Fibroblast of skin of abdomen (primary cell): ENCODE results near the gene ENPP1. TPM values are rescaled to one million over a fixed set of nuclear protein-coding genes. Genes with fewer than 3 reads are reported as not detected.

Source experiments
- DNase-seq: peaks from one replicate; pipeline ENCODE4 v3.0.0-alpha.2; 2013
- polyA plus RNA-seq, 2 experiments: library from polyadenylated mRNA; unstranded; fragments of 120-200 nt; gene quantifications; one replicate each; pipeline ENCODE4 v1.2.1, GENCODE V29; 2013; ENCODE audit not compliant: insufficient read length in 2 of 2

Gene ENPP1
- 9.1 TPM for polyA plus RNA-seq (2013, experiment 1 of 2; ENCODE audit: insufficient read length)
- 9.1 TPM for polyA plus RNA-seq (2013, experiment 2 of 2; ENCODE audit: insufficient read length)

DNA sequence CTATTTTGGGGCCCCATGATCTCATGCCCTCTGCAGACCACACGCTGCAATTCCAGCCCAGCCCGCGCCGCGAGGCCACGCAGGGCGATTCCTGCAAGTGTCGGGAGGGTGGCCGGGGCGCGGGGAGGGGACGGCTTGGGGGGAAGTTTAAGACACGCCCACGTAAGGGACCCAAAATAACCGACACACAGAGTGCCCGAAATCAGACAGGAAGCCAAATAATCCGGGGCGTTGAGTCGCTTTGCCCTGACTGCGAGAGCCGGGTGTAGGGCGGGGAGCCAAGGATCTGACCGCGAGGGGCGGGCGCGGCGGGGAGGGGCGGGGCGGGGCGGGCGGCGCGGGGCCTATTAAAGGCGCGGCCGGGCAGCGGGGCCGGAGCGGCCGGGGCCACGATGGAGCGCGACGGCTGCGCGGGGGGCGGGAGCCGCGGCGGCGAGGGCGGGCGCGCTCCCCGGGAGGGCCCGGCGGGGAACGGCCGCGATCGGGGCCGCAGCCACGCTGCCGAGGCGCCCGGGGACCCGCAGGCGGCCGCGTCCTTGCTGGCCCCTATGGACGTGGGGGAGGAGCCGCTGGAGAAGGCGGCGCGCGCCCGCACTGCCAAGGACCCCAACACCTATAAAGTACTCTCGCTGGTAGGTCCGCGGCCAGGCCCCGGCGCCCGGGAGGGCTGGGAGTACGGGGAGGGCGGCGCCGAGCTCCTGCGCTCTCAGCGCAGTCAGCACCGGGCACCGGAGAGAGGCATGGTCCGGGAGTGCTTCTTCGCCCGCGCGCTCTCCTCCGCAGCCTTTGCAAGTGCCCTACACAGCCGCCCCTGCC lies at the start of gene ENPP1:
TSS of gene ENPP1 (plus strand) at position 377 of the 816 bp plus-strand sequence. CDS start at position 393, 16 bp downstream.
- peak; percentile 67 for DNase-seq

GRCh38 chr6:131758920-131759319 lies 48.9 kb upstream of the ENPP1 start:
- no peak for DNase-seq

- peak; percentile 75 for DNase-seq
Observed at GRCh38 chr6:131761060-131761761, 46.6 kb upstream of the ENPP1 start.

DNA sequence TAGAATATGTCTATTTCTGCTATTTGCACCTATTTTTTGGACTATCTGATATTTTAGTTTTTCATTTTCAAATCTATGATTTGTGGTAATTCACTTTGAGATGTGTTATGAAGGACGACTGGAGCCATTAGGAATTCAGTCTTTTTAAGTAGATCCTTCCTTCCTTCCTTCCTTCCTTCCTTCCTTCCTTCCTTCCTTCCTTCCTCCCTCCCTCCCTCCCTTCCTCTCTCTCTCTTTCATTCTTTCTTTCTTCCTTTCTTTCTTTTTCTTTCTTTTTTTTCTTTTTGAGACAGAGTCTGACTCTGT lies 46.1 kb upstream of the ENPP1 start:
- DNase-seq, result no peak

- peak; percentile 69 for DNase-seq
Observed at GRCh38 chr6:131762984-131763383, 44.8 kb upstream of the ENPP1 start.

- DNase-seq, result no peak
Observed at GRCh38 chr6:131763749-131764148, 44.1 kb upstream of the ENPP1 start.

DNA sequence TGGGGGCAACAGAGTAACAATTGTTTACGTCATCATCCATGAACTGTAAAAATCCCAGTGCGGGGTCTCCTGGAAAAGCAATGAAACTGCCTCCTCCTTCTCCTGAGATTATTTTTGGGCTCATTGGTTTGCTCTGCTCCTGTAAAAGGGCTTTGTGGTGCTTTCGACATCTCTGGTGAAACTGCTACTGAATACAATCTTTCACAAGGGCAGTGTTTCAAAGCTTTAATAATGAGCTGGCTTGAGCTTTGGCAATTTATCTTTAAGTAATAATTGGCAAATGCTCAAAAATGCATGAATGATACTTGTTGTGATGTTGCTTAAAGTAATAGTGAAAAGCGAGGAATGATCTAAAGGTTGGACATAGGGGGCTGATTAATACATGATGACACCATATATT lies 43.5 kb upstream of the ENPP1 start:
- peak; percentile 37 for DNase-seq

DNA sequence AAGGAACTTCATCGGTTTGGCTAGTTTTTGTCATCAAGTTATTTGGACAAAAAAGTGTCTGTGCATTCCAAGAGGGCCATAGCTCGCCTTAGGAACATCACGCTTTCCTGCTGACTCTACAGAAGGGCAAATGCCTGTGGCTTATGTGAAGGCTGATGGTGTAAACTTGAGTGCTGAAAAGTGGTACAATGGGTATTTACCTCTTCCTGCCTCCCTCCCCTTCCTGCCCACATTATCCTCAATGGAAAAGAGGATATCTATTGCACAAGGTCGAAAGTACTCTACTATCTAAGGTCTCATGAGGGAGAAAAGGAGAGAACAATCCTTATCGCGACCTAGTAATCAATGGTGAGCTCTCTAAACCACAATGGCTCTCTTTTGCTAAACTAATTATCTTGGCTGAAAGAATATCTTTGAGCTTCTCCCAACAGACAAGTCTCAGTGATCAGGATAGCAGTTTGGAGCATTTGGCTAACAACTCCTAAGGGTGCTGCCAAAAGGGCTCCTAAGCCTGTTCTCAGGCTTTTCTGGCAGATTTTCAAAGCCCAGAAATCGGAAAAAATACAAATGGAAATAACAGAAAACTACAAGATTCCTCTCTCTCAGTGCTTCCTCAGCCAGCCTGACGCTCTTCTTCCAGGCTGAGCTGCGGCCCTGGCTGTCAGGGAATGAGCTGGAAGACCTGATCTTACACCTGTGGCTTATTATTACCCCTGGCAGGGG lies 42.6 kb upstream of the ENPP1 start:
- peak; percentile 82 for DNase-seq

GRCh38 chr6:131765804-131766135 lies 42.0 kb upstream of the ENPP1 start:
- no peak for DNase-seq

GRCh38 chr6:131766631-131767030 lies 41.2 kb upstream of the ENPP1 start:
- no peak for DNase-seq

DNA sequence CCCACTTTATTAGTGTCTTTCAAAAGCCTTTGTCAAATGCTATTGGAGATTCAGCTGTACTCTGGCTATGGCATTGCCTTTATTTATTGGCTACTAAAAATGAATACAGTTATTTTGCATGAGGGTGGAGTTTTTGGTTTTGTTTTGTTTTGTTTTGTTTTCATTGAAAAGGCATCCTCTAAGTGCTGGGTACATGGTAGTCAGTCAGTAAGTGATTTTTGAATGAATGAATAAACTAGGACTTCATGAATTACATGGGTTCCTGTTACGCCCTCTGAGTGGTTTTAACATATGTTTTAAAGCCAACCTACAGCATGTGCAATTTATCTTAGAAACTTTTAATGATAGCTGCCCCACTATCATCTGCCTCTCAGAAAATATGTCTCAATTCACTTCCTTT lies 38.9 kb upstream of the ENPP1 start:
- DNase-seq, result no peak

DNA sequence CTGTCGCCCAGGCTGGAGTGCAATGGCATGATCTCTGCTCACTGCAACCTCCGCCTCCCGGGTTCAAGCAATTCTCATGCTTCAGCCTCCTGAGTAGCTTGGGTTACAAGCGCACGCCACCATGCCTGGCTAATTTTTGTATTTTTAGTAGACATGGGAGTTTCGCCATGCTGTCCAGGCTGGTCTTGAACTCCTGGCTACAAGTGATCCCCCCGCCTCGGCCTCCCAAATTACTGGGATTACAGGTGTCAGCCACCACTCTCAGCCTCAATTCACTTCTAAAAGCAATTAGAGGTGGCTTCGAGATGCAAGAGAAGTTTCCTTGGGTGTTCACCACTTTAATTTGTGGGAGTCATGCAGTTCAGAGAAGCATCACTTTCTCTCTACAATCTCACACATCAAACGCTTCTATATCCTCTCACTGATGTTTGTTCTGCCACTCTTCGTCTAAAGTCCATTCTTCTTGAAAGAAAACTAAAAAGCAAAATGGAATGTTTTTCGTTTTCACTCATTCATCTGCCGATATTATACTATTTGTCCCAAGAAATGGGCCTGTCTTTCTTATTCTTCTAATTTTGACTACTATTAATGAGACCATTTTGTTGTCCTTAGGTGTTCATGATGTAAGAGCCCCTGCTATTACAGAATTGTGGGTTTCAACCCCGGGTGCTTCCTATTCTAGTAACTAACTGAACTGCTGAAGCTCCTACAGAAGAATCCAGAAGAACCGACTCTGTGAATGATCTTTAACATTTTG lies 38.3 kb upstream of the ENPP1 start:
- no peak for DNase-seq

- DNase-seq, result no peak
Observed at GRCh38 chr6:131770776-131771175, 37.0 kb upstream of the ENPP1 start.

GRCh38 chr6:131773284-131773950 lies 34.4 kb upstream of the ENPP1 start:
- DNase-seq, result no peak

DNA sequence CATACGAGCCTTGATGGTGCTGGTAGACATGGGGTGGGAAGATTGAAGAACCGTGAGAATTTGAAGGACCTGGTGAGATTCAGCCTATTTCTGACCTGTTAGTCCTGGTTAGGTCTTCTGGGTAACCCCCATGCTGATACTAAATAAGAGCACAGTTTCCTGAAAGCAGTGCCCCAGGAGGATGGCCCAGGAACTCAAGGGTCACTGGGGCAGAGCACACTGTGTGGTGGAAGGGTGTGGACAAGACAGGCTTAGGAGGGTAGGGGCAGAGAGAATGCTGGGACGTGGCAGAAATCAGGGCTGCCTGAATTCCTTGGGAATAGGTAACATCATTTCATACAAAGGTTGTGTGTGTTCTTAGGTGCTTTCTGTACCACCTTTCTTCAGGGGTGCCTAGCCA lies 31.9 kb upstream of the ENPP1 start:
- no peak for DNase-seq

DNA sequence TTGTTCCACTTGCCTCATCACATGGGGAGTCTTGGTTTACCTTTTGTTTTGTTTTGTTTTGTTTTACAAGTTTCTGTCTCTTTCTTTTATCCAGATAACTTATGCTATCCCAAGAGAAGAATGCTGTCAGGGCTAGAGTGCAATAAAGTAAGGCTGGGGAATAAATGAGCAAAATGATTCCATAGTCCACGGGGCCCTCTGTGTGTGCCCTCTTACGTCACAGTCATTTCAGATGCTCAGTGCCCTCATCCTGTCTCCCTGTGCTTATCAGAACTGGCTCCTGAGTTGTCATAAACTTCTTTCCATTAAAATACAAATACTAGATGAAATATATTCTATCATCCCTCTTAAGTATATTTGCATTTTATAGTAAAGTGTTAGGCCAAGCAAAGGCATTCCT lies 30.8 kb upstream of the ENPP1 start:
- DNase-seq, result no peak

DNA sequence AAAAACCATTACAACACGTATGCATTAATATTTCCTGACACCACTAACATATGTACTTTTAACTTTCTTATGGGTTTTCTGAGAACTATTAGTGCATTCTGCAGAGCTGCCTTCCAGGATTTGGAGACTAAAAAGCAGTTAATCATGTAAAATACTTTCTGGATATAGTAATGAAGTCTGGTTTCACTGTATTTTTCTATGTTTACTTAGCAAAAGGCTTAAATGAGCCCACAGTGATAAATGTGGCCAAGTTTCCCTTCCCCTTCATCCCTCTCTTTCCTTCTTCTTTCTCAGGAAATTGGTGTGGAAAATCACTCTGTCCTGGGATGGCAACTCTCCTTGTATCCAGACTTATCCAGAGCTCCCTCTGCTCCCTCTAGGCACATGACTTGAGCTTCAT lies 29.7 kb upstream of the ENPP1 start:
- DNase-seq, result peak; percentile 43

- DNase-seq, result no peak
Observed at GRCh38 chr6:131779304-131779703, 28.5 kb upstream of the ENPP1 start.

DNA sequence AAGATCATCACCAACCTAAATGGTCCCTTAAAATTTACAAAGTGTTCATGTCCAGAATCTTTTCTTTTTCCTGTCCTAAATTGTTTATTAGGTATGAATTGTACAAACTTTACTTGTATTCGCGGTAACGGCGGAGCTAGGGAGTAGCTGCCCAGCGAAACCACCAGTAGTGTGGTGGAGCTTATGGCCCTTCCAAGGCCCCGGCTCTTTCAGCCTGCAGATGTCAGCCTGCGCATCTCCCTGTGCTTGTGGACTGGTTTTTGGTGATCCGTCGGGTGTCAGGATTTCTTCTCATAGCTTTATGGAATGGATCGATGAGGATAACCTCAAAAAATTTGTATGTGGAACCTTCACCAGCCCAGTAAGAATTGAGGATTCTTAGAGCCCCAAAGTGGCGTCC lies 27.2 kb upstream of the ENPP1 start:
- DNase-seq, result no peak

GRCh38 chr6:131781687-131782086 lies 26.1 kb upstream of the ENPP1 start:
- DNase-seq, result no peak

GRCh38 chr6:131782764-131783163 lies 25.1 kb upstream of the ENPP1 start:
- no peak for DNase-seq

DNA sequence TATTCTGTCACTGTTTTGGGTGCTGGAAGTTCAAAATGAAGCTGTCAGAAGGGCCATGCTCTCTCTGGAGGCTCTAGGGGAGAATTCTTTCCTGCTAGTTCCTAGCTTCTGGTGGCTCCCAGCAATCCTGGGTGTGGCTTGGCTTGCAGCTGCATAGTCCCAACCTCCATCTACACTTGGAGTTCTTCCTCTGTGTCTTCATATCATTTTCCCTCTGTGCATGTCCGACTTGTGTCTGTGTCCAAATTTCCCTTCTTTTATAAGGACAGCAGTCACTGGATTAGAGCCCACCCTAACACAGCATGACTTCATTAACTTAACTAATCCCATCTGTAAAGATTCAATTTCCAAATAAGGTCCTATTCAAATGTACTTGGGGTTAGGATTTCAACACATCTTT lies 23.3 kb upstream of the ENPP1 start:
- DNase-seq, result peak; percentile 63
